ENCODE results near the gene KDM4B. TPM values are rescaled to one million over a fixed set of nuclear protein-coding genes. Genes with fewer than 3 reads are reported as not detected.

The KDM4B gene
- total and polyA plus RNA-seq, 2 donors (not counting 1 experiment from before 2014, with no cell fraction given), result 6.4 to 14.4 TPM

GRCh38 chr19:5066768-5067167 lies 97.9 kb downstream of the KDM4B start:
- Histone ChIP-seq H3K4me1 (ENCODE audit: control insufficient read depth, extremely low read depth, insufficient read depth, low read length) (no peaks in the 10 kb centered on the region), H3K27ac (ENCODE audit: insufficient read depth, low read length) (no peak overlapping the region), H4K20me1 (ENCODE audit: control insufficient read depth, extremely low read depth, insufficient read depth, low read length) (no peaks in the 10 kb centered on the region), H3K9me3 (ENCODE audit: control insufficient read depth, insufficient read depth, low read depth, low read length) (no peaks in the 10 kb centered on the region), H3K9ac (ENCODE audit: insufficient read depth, low read length) (no peak overlapping the region), H2AFZ (ENCODE audit: low read length) (no peak overlapping the region), H3K27me3 (ENCODE audit: control insufficient read depth, insufficient read depth, low read length) (no peaks in the 10 kb centered on the region), H3K4me2 (ENCODE audit: extremely low read depth, insufficient read depth, low read length) (no peak overlapping the region), H3K36me3 (ENCODE audit: control insufficient read depth, insufficient read depth, low read length) (peaks cover 7% of the 10 kb centered on the region), H3K4me3 (replicated peaks in 1 of 4; ENCODE audit: control extremely low read depth in 1 of 4, insufficient read depth in 1 of 4, low read depth in 3 of 4, low read length in 4 of 4) (no peak overlapping the region), H3K79me2 (ENCODE audit: control insufficient read depth, insufficient read depth, low read length) (no peaks in the 10 kb centered on the region)
- TF ChIP-seq EZH2 (IDR thresholded peaks at IDR 0.05; ENCODE audit: low read length, missing control alignments) (no peak), CTCF (conservative IDR thresholded peaks at IDR 0.05 in 1 of 2, IDR thresholded peaks at IDR 0.05 in 1 of 2; ENCODE audit: low read depth in 1 of 2, low read length in 2 of 2) (no peak)
- DNase-seq (ENCODE audit: low read depth in 2 of 2), result no peak

GRCh38 chr19:5067678-5068077 lies 98.8 kb downstream of the KDM4B start:
- Histone ChIP-seq H3K27me3 (ENCODE audit: control insufficient read depth, insufficient read depth, low read length) (no peaks in the 10 kb centered on the region), H3K4me3 (replicated peaks in 1 of 4; ENCODE audit: control extremely low read depth in 1 of 4, insufficient read depth in 1 of 4, low read depth in 3 of 4, low read length in 4 of 4) (no peak overlapping the region), H3K9me3 (ENCODE audit: control insufficient read depth, insufficient read depth, low read depth, low read length) (no peaks in the 10 kb centered on the region), H3K4me1 (ENCODE audit: control insufficient read depth, extremely low read depth, insufficient read depth, low read length) (no peaks in the 10 kb centered on the region), H2AFZ (ENCODE audit: low read length) (no peak overlapping the region), H3K36me3 (ENCODE audit: control insufficient read depth, insufficient read depth, low read length) (peaks cover 3% of the 10 kb centered on the region), H3K27ac (ENCODE audit: insufficient read depth, low read length) (no peak overlapping the region), H3K9ac (ENCODE audit: insufficient read depth, low read length) (no peak overlapping the region), H3K4me2 (ENCODE audit: extremely low read depth, insufficient read depth, low read length) (no peak overlapping the region), H3K79me2 (ENCODE audit: control insufficient read depth, insufficient read depth, low read length) (no peaks in the 10 kb centered on the region), H4K20me1 (ENCODE audit: control insufficient read depth, extremely low read depth, insufficient read depth, low read length) (no peaks in the 10 kb centered on the region)
- DNase-seq (ENCODE audit: low read depth in 2 of 2), result no peak
- no peak for TF ChIP-seq EZH2 (IDR thresholded peaks at IDR 0.05; ENCODE audit: low read length, missing control alignments)
- no peak for TF ChIP-seq CTCF (conservative IDR thresholded peaks at IDR 0.05 in 1 of 2, IDR thresholded peaks at IDR 0.05 in 1 of 2; ENCODE audit: low read depth in 1 of 2, low read length in 2 of 2)

GRCh38 chr19:5068233-5069072 lies 99.5 kb downstream of the KDM4B start:
- H3K27ac ChIP-seq (ENCODE audit: insufficient read depth, low read length), result no peak overlapping the region
- no peak overlapping the region for H3K9ac ChIP-seq (ENCODE audit: insufficient read depth, low read length)
- H3K79me2 ChIP-seq (ENCODE audit: control insufficient read depth, insufficient read depth, low read length), result no peaks in the 10 kb centered on the region
- no peaks in the 10 kb centered on the region for H4K20me1 ChIP-seq (ENCODE audit: control insufficient read depth, extremely low read depth, insufficient read depth, low read length)
- H3K9me3 ChIP-seq (ENCODE audit: control insufficient read depth, insufficient read depth, low read depth, low read length), result no peaks in the 10 kb centered on the region
- peaks cover 3% of the 10 kb centered on the region for H3K36me3 ChIP-seq (ENCODE audit: control insufficient read depth, insufficient read depth, low read length)
- no peak overlapping the region for H3K4me2 ChIP-seq (ENCODE audit: extremely low read depth, insufficient read depth, low read length)
- no peak overlapping the region for H2AFZ ChIP-seq (ENCODE audit: low read length)
- H3K4me1 ChIP-seq (ENCODE audit: control insufficient read depth, extremely low read depth, insufficient read depth, low read length), result no peaks in the 10 kb centered on the region
- H3K27me3 ChIP-seq (ENCODE audit: control insufficient read depth, insufficient read depth, low read length), result no peaks in the 10 kb centered on the region
- TF ChIP-seq CTCF (conservative IDR thresholded peaks at IDR 0.05 in 1 of 2, IDR thresholded peaks at IDR 0.05 in 1 of 2; ENCODE audit: low read depth in 1 of 2, low read length in 2 of 2) (no peak), EZH2 (IDR thresholded peaks at IDR 0.05; ENCODE audit: low read length, missing control alignments) (no peak)
- DNase-seq (ENCODE audit: low read depth in 2 of 2), result no peak
- no peak overlapping the region for H3K4me3 ChIP-seq (replicated peaks in 1 of 4; ENCODE audit: control extremely low read depth in 1 of 4, insufficient read depth in 1 of 4, low read depth in 3 of 4, low read length in 4 of 4)
